ENCODE measurements around the gene NHS.

NHS gene

GRCh38 chrX:17633546-17633945, 258.5 kb downstream of the NHS start:
- DNase-seq: no peak

- no peak for DNase-seq
These were observed 259.7 kb downstream of the NHS start for GRCh38 chrX:17634542-17635207.

GRCh38 chrX:17635231-17635630, 260.2 kb downstream of the NHS start:
- DNase-seq: no peak

- DNase-seq: no peak
These were observed 262.2 kb downstream of the NHS start for GRCh38 chrX:17637235-17637634.

GRCh38 chrX:17638731-17639130, 263.7 kb downstream of the NHS start:
- DNase-seq: no peak

- no peak for DNase-seq
These were observed 267.9 kb downstream of the NHS start for GRCh38 chrX:17642891-17643290.

- DNase-seq: no peak
These were observed 268.5 kb downstream of the NHS start for GRCh38 chrX:17643528-17643927.

- DNase-seq: no peak
These were observed 269.0 kb downstream of the NHS start for GRCh38 chrX:17644001-17644400.

- DNase-seq: peak; percentile 35 to 48
These were observed 279.1 kb downstream of the NHS start for GRCh38 chrX:17654116-17654515.

GRCh38 chrX:17655211-17656034, 280.4 kb downstream of the NHS start:
- DNase-seq: no peak

GRCh38 chrX:17656035-17656418, 281.0 kb downstream of the NHS start:
- no peak for DNase-seq

- DNase-seq: no peak
These were observed 281.6 kb downstream of the NHS start for GRCh38 chrX:17656556-17656955.

- no peak for DNase-seq
These were observed 287.4 kb downstream of the NHS start for GRCh38 chrX:17662391-17662790.

GRCh38 chrX:17668929-17669328, 293.9 kb downstream of the NHS start:
- DNase-seq: no peak

- DNase-seq: no peak
These were observed 294.5 kb downstream of the NHS start for GRCh38 chrX:17669458-17669857.

- DNase-seq: no peak
These were observed 294.9 kb downstream of the NHS start for GRCh38 chrX:17669891-17670290.

- no peak for DNase-seq
These were observed 295.9 kb downstream of the NHS start for GRCh38 chrX:17670874-17671273.

GRCh38 chrX:17674601-17675000, 299.6 kb downstream of the NHS start:
- no peak for DNase-seq

GRCh38 chrX:17679261-17679660, 304.3 kb downstream of the NHS start:
- DNase-seq: no peak

GRCh38 chrX:17679820-17680219, 304.8 kb downstream of the NHS start:
- no peak for DNase-seq

GRCh38 chrX:17680732-17681413, 305.9 kb downstream of the NHS start:
- no peak for DNase-seq

GRCh38 chrX:17682259-17682658, 307.3 kb downstream of the NHS start:
- DNase-seq: no peak

GRCh38 chrX:17685026-17685425, 310.0 kb downstream of the NHS start:
- DNase-seq: no peak

- no peak for DNase-seq
These were observed 312.6 kb downstream of the NHS start for GRCh38 chrX:17687648-17688047.

Measured in activated CD4-positive, alpha-beta T cell treated with anti-CD3 and anti-CD28 coated beads for 4 hours (primary cell).